ENCODE results near the gene SSU72. TPM values are rescaled to one million over a fixed set of nuclear protein-coding genes. Genes with fewer than 3 reads are reported as not detected.

SSU72 gene
- 140 and 148 TPM in 2 replicates for total RNA-seq (2014; rRNA removed; shearing (Covaris generic))

GRCh38 chr1:1574721-1575537 is at the start of gene SSU72:
Gene SSU72 (minus strand): TSS chr1:1574863. CDS start chr1:1574557, 306 bp downstream.
- DNase-seq (ENCODE audit: low spot score), result peak; percentile 94

- DNase-seq (ENCODE audit: low spot score), result no peak
Observed at GRCh38 chr1:1623631-1624442, 49.2 kb upstream of the SSU72 start.

DNA sequence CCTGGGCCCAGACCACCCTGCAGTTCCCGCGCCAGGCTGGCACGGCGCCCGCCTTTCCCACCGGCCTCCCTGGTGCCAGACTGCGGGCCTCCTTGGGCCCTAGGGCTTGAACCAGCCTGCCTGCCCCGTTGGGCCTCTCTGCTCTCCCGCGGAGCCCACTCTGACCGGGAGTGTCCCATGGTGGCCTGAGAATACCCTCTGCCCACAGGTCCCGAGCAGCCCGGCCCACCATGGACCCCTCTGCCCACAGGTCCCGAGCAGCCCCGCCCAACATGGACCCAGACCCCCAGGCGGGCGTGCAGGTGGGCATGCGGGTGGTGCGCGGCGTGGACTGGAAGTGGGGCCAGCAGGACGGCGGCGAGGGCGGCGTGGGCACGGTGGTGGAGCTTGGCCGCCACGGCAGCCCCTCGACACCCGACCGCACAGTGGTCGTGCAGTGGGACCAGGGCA is 48.5 kb upstream of the SSU72 start:
- DNase-seq (ENCODE audit: low spot score), result no peak

DNA sequence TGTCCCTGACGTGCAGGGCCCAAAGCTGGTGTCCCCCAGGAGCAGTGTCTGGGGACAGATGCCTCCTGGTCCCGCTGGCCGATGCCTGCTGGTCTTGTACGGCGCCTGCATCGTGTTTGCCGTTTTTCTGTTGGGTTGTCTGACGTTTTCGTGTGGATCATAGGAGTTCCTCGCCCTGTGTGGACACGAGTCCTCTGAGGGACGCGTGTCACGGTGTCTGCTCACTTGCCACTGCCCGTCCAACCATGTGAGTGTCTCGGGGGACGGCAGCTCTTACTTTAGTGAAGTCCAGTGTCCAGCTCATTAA is 48.1 kb upstream of the SSU72 start:
- DNase-seq (ENCODE audit: low spot score), result no peak

- no peak for DNase-seq (ENCODE audit: low spot score)
Observed at GRCh38 chr1:1622010-1622787, 47.5 kb upstream of the SSU72 start.

DNA sequence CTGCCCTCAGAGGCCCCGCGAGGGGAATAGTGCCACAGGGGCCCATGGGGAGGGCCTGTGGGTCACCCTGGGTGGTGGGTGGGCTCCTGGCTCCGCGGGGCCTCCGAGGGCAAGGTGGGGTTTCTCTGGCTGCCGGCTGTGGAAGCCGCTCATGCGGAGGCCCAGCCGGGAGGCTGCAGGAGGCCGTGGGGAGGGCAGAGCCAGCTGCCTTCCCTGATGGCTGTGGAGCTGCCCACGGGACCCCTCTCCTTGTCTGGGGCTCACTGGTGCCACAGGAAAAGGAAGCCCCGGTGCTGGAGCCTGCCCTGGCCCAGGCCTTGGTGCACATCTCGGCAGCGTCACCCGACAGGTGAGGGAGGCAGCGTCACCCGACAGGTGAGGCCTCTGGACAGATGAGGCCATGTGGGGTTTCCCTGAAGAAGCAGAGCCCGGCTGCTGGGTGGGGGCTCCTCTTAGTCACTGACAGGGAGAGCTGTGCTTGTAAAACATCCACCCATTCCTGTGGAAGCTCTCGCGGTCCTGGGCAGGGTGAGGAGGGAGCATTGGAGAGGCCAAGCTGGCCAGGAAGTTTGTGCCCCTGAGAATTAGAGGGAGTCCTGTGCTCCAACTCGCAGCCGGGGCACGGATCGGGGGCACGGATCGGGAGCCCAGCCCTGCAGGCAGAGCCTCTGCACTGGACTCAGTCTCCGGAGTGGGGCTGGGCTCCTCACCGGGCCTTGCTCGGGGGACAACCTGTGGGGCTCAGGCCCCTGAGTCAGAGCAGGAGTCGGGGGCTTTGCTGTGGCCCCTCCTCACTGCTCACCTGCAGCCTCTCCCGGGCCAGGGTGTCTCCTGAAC is 46.7 kb upstream of the SSU72 start:
- no peak for DNase-seq (ENCODE audit: low spot score)

DNA sequence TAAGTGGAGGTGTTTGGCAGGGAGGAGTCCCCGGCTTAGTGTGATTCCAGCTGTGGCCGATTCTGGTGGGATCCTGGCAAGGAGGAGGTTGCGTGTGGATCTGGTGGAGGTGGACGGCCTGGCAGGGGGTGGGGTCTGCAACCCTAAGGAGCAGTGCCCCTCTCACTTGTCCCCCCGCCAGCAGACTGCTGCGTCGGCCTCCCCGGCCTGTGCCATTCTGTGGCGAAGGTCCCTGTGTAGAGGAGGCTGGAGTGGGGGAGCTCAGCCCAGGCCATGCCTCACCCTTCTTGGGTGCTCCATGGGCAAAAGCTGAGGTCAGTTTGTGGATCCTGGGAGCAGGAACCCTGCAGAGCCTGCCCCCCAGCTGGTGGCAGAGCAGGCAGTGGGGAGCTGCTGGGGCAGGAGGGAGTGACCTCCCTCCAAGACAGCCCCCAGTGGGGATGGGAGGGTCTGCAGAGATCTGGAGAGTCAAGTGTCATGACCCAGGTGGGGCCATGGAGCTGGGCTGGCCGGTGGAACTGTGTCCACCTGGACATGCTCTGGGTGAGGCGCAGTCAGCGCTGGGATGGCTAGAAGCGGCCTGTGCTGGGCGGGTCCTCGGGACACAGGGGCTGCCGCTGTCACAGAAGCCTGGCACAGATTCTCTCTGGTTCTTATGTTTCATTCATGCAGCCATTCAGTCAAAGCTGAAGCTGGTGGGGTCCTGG is 45.9 kb upstream of the SSU72 start:
- DNase-seq (ENCODE audit: low spot score), result no peak

- no peak for DNase-seq (ENCODE audit: low spot score)
Observed at GRCh38 chr1:1619917-1620361, 45.3 kb upstream of the SSU72 start.

GRCh38 chr1:1618396-1619068 is 43.9 kb upstream of the SSU72 start:
- DNase-seq (ENCODE audit: low spot score), result no peak

- DNase-seq (ENCODE audit: low spot score), result no peak
Observed at GRCh38 chr1:1617925-1618324, 43.3 kb upstream of the SSU72 start.

- no peak for DNase-seq (ENCODE audit: low spot score)
Observed at GRCh38 chr1:1617516-1617915, 42.9 kb upstream of the SSU72 start.

DNA sequence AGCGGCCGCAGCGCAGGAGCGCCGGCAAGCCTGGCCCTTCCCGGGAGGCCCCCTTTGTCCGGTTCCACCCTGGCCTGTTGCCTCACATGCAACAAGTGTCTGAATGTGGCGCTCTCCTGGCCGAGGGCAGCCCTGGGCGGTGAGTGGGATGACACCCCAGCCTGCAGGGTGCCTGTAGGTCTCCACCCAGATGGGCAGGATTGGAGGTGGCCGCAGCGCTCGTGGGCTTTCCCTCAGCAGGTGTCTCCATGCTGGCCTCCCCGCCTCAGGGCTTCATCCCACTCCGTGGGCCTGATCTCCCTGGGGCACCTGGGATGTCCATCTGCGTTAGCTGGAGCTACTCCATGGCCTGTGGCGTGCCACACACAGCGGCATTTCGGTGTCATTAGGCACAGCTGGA is 42.2 kb upstream of the SSU72 start:
- DNase-seq (ENCODE audit: low spot score), result no peak

- DNase-seq (ENCODE audit: low spot score), result peak; percentile 27
Observed at GRCh38 chr1:1616045-1616790, 41.6 kb upstream of the SSU72 start.

DNA sequence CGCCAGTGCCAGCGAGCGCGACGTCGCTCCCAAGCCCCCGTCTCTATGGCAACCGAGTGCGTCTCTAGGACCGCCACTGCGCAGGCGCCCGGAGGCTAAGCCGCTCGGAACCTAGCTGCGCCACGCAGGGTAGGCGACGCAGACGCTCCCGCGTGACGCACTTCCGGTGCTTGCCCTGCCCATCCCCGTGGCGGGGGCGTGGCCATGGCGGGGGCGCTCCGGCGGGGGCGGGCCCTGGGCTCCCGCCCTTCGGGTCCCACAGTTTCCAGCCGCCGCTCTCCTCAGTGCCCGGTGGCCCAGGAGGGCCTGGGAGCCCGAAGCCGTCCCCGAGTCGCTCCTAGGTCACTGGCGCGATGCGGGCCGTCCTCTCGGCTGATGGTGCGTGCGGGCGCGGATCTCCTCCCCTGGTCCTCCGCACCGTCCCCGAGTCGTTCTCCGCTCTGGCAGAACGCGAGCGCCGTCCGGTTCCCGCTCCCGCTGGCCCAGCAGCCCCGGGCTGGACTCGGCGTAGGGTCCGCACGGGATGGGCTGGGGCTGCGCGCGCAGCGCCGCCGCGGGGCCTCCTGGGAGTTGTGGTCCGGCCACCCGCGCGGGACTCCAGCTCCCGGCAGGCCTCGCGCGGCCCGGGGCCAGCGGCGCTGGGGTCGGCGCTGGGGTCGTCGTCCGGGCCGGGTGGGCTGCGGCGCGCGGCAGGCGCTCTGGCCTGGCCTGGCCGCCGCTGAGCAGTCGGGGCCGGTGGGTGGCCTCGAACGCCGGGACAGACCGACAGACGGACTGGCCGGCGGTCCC is 40.8 kb upstream of the SSU72 start, which contains the start of gene MIB2:
Gene MIB2 (plus strand): TSS at position 245 of the 789 bp plus-strand sequence. CDS start 7,953 bp downstream, outside the sequence.
- DNase-seq (ENCODE audit: low spot score), result peak; percentile 97

DNA sequence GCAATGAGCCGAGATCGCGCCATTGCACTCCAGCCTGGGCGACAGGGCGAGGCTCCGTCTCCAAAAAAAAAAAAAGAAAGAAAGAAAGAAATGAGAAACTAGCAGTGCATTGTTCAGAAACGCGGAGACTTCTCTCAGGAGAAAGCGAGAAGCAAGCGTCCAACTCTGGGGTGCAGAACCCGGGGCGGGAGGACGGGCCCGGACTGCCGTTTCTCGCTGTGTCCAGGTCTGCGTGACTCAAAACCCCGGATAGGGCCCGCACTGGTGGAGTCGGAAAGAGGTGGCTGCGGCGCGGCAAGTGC is 40.2 kb upstream of the SSU72 start:
- no peak for DNase-seq (ENCODE audit: low spot score)

- DNase-seq (ENCODE audit: low spot score), result peak; percentile 29
Observed at GRCh38 chr1:1614204-1614953, 39.7 kb upstream of the SSU72 start.

GRCh38 chr1:1613509-1614082 is 38.9 kb upstream of the SSU72 start:
- DNase-seq (ENCODE audit: low spot score), result no peak
